NOMO-1 (cell line): ENCODE results near the gene SPTBN5.

Experiments
- DNase-seq, 2 experiments: peaks; one replicate each; lab custom pipeline; 2025; ENCODE audit not compliant: unreplicated experiment in 2 of 2; lab: John Stamatoyannopoulos, UW

The SPTBN5 gene

GRCh38 chr15:41810651-41811431 is 83.0 kb downstream of the SPTBN5 start:
- DNase-seq = no peak

GRCh38 chr15:41809526-41810220 is 84.2 kb downstream of the SPTBN5 start:
- DNase-seq = no peak

GRCh38 chr15:41809121-41809520 is 84.7 kb downstream of the SPTBN5 start:
- DNase-seq = no peak

- DNase-seq = no peak
Measured at GRCh38 chr15:41806291-41807181, 87.3 kb downstream of the SPTBN5 start.

GRCh38 chr15:41805711-41806110 is 88.1 kb downstream of the SPTBN5 start:
- DNase-seq = no peak

GRCh38 chr15:41804916-41805666 is 88.8 kb downstream of the SPTBN5 start:
- no peak for DNase-seq

GRCh38 chr15:41804361-41804760 is 89.5 kb downstream of the SPTBN5 start:
- no peak for DNase-seq

- no peak for DNase-seq
Measured at GRCh38 chr15:41801850-41802455, 91.9 kb downstream of the SPTBN5 start.

GRCh38 chr15:41801185-41801584 is 92.7 kb downstream of the SPTBN5 start:
- DNase-seq = no peak

- no peak for DNase-seq
Measured at GRCh38 chr15:41799488-41799805, 94.4 kb downstream of the SPTBN5 start.

GRCh38 chr15:41798607-41799487 is 95.0 kb downstream of the SPTBN5 start:
- DNase-seq = no peak
